ENCODE data around the gene COL18A1. TPM values are rescaled to one million over a fixed set of nuclear protein-coding genes. Genes with fewer than 3 reads are reported as not detected.
"Not testable (repeated sequence)": the region's sequence is repeated elsewhere in the genome, so short reads cannot be mapped to it uniquely, and the experiment has no call there.

The COL18A1 gene
- total RNA-seq, 1 donor from 2014 or later = 9.5 TPM

GRCh38 chr21:45528028-45528705, 123.2 kb downstream of the COL18A1 start:
- H3K27me3 Mint-ChIP-seq (ENCODE audit: unreplicated experiment) = peaks cover 2% of the 10 kb centered on the region
- no peaks in the 10 kb centered on the region for H3K36me3 Mint-ChIP-seq (ENCODE audit: unreplicated experiment)
- H3K27ac Mint-ChIP-seq (ENCODE audit: unreplicated experiment) = no peak overlapping the region
- no peaks in the 10 kb centered on the region for H3K4me1 Mint-ChIP-seq (ENCODE audit: low read depth, unreplicated experiment)
- no peak overlapping the region for H3K4me3 Mint-ChIP-seq (ENCODE audit: unreplicated experiment)
- DNase-seq = peak; percentile 9
- TF ChIP-seq, protein P1, sequence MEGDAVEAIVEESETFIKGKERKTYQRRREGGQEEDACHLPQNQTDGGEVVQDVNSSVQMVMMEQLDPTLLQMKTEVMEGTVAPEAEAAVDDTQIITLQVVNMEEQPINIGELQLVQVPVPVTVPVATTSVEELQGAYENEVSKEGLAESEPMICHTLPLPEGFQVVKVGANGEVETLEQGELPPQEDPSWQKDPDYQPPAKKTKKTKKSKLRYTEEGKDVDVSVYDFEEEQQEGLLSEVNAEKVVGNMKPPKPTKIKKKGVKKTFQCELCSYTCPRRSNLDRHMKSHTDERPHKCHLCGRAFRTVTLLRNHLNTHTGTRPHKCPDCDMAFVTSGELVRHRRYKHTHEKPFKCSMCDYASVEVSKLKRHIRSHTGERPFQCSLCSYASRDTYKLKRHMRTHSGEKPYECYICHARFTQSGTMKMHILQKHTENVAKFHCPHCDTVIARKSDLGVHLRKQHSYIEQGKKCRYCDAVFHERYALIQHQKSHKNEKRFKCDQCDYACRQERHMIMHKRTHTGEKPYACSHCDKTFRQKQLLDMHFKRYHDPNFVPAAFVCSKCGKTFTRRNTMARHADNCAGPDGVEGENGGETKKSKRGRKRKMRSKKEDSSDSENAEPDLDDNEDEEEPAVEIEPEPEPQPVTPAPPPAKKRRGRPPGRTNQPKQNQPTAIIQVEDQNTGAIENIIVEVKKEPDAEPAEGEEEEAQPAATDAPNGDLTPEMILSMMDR (IDR thresholded peaks at IDR 0.05; ENCODE audit: partially characterized antibody, unreplicated experiment) = no peak
- H3K9me3 Mint-ChIP-seq (ENCODE audit: unreplicated experiment) = peaks cover 2% of the 10 kb centered on the region

- H3K36me3 Mint-ChIP-seq (ENCODE audit: unreplicated experiment) = no peaks in the 10 kb centered on the region
- no peak overlapping the region for H3K27ac Mint-ChIP-seq (ENCODE audit: unreplicated experiment)
- peak; percentile 14 for DNase-seq
- no peak overlapping the region for H3K4me3 Mint-ChIP-seq (ENCODE audit: unreplicated experiment)
- H3K9me3 Mint-ChIP-seq (ENCODE audit: unreplicated experiment) = peaks cover 2% of the 10 kb centered on the region
- TF ChIP-seq, protein P1 (IDR thresholded peaks at IDR 0.05; ENCODE audit: partially characterized antibody, unreplicated experiment) = no peak
- peaks cover 2% of the 10 kb centered on the region for H3K27me3 Mint-ChIP-seq (ENCODE audit: unreplicated experiment)
- peaks cover 2% of the 10 kb centered on the region for H3K4me1 Mint-ChIP-seq (ENCODE audit: low read depth, unreplicated experiment)
Measured at GRCh38 chr21:45528981-45529784, 124.2 kb downstream of the COL18A1 start.

DNA sequence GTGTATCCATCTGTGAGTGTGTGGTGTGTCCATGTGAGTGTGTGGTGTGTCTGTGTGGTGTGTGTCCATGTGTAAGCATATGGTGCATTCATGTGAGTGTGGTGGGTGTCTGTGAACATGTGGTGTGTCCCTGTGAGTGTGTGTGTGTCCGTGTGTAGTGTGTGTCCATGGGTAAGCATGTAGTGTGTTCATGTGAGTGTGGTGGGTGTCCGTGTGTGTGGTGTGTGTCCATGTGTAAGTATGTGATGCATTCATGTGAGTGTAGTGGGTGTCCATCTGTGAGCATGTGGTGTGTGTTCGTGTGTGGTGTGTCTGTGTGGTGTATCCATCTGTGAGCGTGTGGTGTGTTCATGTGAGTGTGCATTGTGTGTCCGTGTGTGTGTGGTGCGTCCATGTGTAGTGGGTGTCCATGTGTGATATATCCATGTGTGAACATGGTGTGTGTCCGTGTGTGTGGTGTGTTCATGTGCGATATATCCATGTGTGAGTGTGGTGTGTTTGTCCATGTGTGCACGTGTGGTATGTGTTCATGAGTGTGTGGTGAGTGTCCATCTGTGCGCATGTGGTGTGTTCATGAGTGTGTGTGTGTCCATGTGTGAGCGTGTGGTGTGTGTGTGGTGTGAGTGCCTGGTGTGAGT, 124.9 kb downstream of the COL18A1 start:
- Mint-ChIP-seq H3K27me3 (ENCODE audit: unreplicated experiment) (peaks cover 4% of the 10 kb centered on the region), H3K4me1 (ENCODE audit: low read depth, unreplicated experiment) (peaks cover 4% of the 10 kb centered on the region), H3K4me3 (ENCODE audit: unreplicated experiment) (no peak overlapping the region), H3K36me3 (ENCODE audit: unreplicated experiment) (no peaks in the 10 kb centered on the region), H3K9me3 (ENCODE audit: unreplicated experiment) (peaks cover 2% of the 10 kb centered on the region), H3K27ac (ENCODE audit: unreplicated experiment) (no peak overlapping the region)
- DNase-seq = no peak
- TF ChIP-seq, protein P1 (IDR thresholded peaks at IDR 0.05; ENCODE audit: partially characterized antibody, unreplicated experiment) = no peak

DNA sequence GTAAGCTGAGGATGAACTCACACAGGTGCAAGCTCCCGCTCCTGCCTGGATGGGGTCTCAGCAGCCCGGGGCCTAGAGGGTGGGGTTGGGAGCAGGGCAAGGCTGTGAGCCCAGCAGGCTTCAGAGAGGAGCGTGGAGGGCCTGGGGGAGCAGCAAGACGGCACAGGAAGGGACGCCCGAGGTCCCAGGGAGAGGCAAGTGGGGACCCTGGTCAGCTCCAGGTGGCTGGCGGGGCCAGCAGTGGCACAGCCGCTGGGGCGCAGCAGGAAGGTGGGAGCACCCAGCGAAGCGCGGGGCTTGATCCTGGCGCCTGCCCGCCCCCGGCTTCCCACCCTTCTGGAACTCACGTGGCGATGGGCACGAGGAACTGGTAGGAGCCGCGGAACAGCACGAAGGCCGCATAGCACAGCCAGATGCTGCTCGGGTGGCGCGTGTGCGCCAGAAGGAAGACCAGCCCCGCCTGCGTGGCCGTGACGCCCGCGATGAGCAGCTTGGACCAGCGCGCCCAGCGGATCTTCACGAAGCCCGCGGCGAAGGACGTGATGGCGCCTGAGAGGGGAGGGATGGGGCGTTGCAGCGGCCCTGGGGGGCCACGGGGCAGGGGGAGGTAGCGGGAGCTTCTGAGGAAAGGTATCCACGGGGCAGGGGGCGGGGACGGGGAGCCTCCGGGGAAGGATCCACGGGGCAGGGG, 125.6 kb downstream of the COL18A1 start:
- peak; percentile 12 for DNase-seq
- Mint-ChIP-seq H3K4me1 (ENCODE audit: low read depth, unreplicated experiment) (peaks cover 6% of the 10 kb centered on the region), H3K36me3 (ENCODE audit: unreplicated experiment) (no peaks in the 10 kb centered on the region), H3K27ac (ENCODE audit: unreplicated experiment) (no peak overlapping the region), H3K4me3 (ENCODE audit: unreplicated experiment) (no peak overlapping the region), H3K9me3 (ENCODE audit: unreplicated experiment) (peaks cover 5% of the 10 kb centered on the region), H3K27me3 (ENCODE audit: unreplicated experiment) (peaks cover 4% of the 10 kb centered on the region)
- TF ChIP-seq, protein P1 (IDR thresholded peaks at IDR 0.05; ENCODE audit: partially characterized antibody, unreplicated experiment) = no peak

- H3K36me3 Mint-ChIP-seq (ENCODE audit: unreplicated experiment); H3K4me1 Mint-ChIP-seq (ENCODE audit: low read depth, unreplicated experiment); H3K27me3 Mint-ChIP-seq (ENCODE audit: unreplicated experiment); H3K27ac Mint-ChIP-seq (ENCODE audit: unreplicated experiment); H3K4me3 Mint-ChIP-seq (ENCODE audit: unreplicated experiment); H3K9me3 Mint-ChIP-seq (ENCODE audit: unreplicated experiment): not testable (repeated sequence)
- DNase-seq = peak; percentile 19
Measured at GRCh38 chr21:45531114-45531392, 126.1 kb downstream of the COL18A1 start.
